Stomach (tissue), 9 donors: Measurements from ENCODE around the gene RNF112. TPM values are rescaled to one million over a fixed set of nuclear protein-coding genes. Genes with fewer than 3 reads are reported as not detected.

Experiments used
- DNase-seq, 2 donors: peaks; one replicate each; pipeline versions ENCODE4 v3.0.0 to v3.0.0-alpha.2; 2013 to 2019
- H3K27ac ChIP-seq, 5 donors: fragments of 200-600 bp in 4 of 5; sonication (generic) in 4 of 5; one replicate each; pipeline ENCODE4 v1.5.1; 2013 to 2019; ENCODE audit warnings: mild to moderate bottlenecking in 1 of 5, moderate library complexity in 1 of 5
- H3K27me3 ChIP-seq, 3 donors: fragments of 200-600 bp; sonication (generic); one replicate each; pipeline ENCODE4 v1.5.1; 2017 to 2019; ENCODE audit warnings: mixed run types in 1 of 3
- H3K36me3 ChIP-seq, 4 donors: fragments of 200-600 bp; sonication (generic); 1 replicate in 3 of 4; 2 replicates in 1 of 4; pipeline ENCODE4 v1.5.1; 2016 to 2019
- H3K4me1 ChIP-seq, 4 donors: fragments of 200-600 bp; sonication (generic); one replicate each; pipeline ENCODE4 v1.5.1; 2016 to 2019
- H3K4me3 ChIP-seq, 4 donors: fragments of 200-600 bp; sonication (generic) in 3 of 4; one replicate each; pipeline ENCODE4 v1.5.1; 2016 to 2019; ENCODE audit warnings: mild to moderate bottlenecking in 1 of 4
- H3K9me3 ChIP-seq, 4 donors: fragments of 200-600 bp; sonication (generic); one replicate each; pipeline ENCODE4 v1.5.1; 2016 to 2019
- EP300 ChIP-seq: sonication (generic); formaldehyde crosslinking; IDR thresholded peaks from one replicate; pipeline ENCODE4 v1.6.1; 2017; ENCODE audit warnings: antibody characterized with exemption
- POLR2A ChIP-seq, 4 donors: fragments of 450-650 bp; IDR thresholded peaks; one replicate each; pipeline ENCODE4 v1.6.1; 2016; ENCODE audit warnings: antibody characterized with exemption in 4 of 4, control low read depth in 2 of 4, mild to moderate bottlenecking in 1 of 4, moderate library complexity in 1 of 4
- POLR2AphosphoS5 ChIP-seq, 3 donors: sonication (generic); formaldehyde crosslinking; IDR thresholded peaks; one replicate each; pipeline ENCODE4 v1.6.1; 2016; ENCODE audit warnings: antibody characterized with exemption in 3 of 3
- WGBS, 5 donors: extraction: QIAGEN DNeasy Blood & Tissue Kit in 3 of 5; methylation state at CpG; one replicate each; pipeline versions ENCODE4 v1.1.5 to v1.1.7; 2013 to 2018; 5-methylcytosine and 5-hydroxymethylcytosine counted together
- intact Hi-C: fragments of 100-400 bp; cut with DNase I; formaldehyde crosslinking; loops from one replicate; pipeline ENCODE4 v1.15.1; 2023; ENCODE audit warnings: low total_unique reads
- polyA plus RNA-seq, 3 donors: library from polyadenylated mRNA; stranded (reverse); fragments of 200-250 nt; gene quantifications; one replicate each; pipeline ENCODE4 v1.2.3, GENCODE V29; 2013
- total RNA-seq, 5 donors: library from RNA; depleted of rRNA; stranded (reverse); fragments of >200 nt; gene quantifications; one replicate each; pipeline versions ENCODE4 v1.1.0 to v1.2.3, GENCODE V29; 2014 to 2016
- TF ChIP-seq, protein P1 (sequence below), 7 experiments: fragments of 450-650 bp in 4 of 7; fragments of 200-600 bp in 3 of 7; sonication (generic) in 3 of 7; IDR thresholded peaks; one replicate each; pipeline ENCODE4 v1.5.1; 2016 to 2019; ENCODE audit warnings: antibody characterized with exemption in 7 of 7, control low read depth in 2 of 7, mild to moderate bottlenecking in 1 of 7
- donor health status: healthy with polysubstance abuse.
- donor health status: Bipolar disorder and iron deficiency.
- donor health status: healthy.

The RNF112 gene
- total and polyA plus RNA-seq, 8 donors: 0.45 to 5.0 (median 2.1) TPM; not detected in 2

DNA sequence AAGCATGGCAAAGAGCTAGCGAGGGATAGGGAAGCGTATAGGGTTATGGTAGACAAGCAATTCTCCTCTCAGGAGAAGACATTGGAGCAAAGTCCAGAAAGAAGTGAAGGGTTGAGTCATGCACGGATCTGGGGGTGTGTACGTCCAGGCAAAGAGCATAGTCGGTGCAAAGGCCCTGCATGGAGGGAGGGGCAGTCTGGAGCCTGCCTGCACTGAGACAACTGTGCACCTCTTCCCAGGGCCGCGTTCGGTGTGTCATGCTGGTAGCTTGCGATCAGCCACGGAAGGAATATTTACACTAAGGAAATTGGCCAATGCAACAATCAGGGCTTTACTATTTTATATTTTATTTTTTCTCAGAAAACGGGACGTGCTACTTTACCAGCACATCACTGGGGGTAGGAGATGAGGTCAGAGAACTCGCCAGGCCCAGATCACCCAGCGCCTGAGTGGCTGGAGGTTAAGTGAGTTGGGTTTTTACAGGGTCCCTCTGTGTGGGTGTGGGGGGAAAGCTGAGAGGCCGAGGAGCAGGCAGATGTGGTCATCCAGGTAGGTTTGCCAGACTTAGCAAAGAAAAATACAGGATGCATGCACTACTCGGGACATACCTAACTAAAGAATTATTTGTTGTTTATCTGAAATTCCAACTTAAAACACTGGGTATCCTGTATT, 41.8 kb upstream of the RNF112 start:
- no peaks in the 10 kb centered on the region for H3K9me3 ChIP-seq
- no peaks in the 10 kb centered on the region for H3K36me3 ChIP-seq
- DNase-seq: no peak
- intact Hi-C loops: loop anchor here (5.0 to 10.0 kb wide), 2 partner anchors 78 to 396 kb away; no protein-coding TSS in a partner anchor
- no peak overlapping the region for H3K4me3 ChIP-seq
- WGBS, 5 donors: 83 to 88% (median 86%) methylated on average over 16 of the region's 16 CpGs
- peaks cover 0 to 24% (median 0%) of the 10 kb centered on the region in 4 donors for H3K4me1 ChIP-seq
- TF ChIP-seq EP300 (no peak), POLR2A (IDR thresholded peaks at IDR 0.05) (no peak), POLR2AphosphoS5 (IDR thresholded peaks at IDR 0.05) (no peak)
- TF ChIP-seq, protein P1, sequence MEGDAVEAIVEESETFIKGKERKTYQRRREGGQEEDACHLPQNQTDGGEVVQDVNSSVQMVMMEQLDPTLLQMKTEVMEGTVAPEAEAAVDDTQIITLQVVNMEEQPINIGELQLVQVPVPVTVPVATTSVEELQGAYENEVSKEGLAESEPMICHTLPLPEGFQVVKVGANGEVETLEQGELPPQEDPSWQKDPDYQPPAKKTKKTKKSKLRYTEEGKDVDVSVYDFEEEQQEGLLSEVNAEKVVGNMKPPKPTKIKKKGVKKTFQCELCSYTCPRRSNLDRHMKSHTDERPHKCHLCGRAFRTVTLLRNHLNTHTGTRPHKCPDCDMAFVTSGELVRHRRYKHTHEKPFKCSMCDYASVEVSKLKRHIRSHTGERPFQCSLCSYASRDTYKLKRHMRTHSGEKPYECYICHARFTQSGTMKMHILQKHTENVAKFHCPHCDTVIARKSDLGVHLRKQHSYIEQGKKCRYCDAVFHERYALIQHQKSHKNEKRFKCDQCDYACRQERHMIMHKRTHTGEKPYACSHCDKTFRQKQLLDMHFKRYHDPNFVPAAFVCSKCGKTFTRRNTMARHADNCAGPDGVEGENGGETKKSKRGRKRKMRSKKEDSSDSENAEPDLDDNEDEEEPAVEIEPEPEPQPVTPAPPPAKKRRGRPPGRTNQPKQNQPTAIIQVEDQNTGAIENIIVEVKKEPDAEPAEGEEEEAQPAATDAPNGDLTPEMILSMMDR (IDR thresholded peaks at IDR 0.05): no peak
- no peaks in the 10 kb centered on the region for H3K27me3 ChIP-seq
- H3K27ac ChIP-seq: no peak overlapping the region

DNA sequence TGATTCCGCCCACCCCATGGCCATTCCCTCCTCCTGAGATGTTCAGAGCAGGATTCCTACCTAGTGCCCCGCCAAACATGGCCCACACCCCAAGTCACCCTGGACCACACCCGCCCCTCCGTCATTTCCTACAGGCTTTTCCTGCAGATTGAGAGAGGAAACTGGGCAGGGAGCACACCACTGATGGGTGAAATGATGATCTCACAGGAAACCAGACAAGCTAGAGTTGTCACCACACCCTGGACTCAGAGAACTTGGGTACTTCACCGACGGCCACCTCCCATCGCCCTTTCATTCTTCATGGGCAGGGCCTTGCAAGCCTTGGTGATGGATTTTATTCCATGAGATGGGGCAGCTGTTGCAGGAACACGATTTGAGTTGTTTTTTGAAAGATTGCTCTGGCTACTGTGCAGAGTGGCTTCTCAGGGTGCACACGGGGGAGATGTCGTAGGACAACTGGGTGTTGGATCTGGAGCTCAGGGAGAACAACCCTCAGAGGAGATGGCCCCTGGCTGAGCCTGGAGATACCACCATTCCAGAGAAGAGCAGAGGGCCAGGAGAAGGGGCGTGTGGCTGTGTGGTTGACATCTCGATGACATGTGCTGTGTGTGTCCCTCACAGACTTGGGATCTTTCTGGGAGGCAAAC, 41.1 kb upstream of the RNF112 start:
- Histone ChIP-seq H3K27me3 (no peaks in the 10 kb centered on the region), H3K27ac (no peak overlapping the region), H3K4me1 (peaks cover 0 to 24% (median 0%) of the 10 kb centered on the region in 4 donors), H3K4me3 (no peak overlapping the region), H3K36me3 (no peaks in the 10 kb centered on the region), H3K9me3 (no peaks in the 10 kb centered on the region)
- intact Hi-C loops: loop anchor here (5.0 to 10.0 kb wide), 2 partner anchors 77 to 395 kb away; no protein-coding TSS in a partner anchor
- WGBS, 5 donors: 70 to 82% (median 76%) methylated on average over 12 of the region's 12 CpGs
- DNase-seq: peak in 1 of 2 donors; percentile 44
- no peak for TF ChIP-seq POLR2A (IDR thresholded peaks at IDR 0.05)
- no peak for TF ChIP-seq POLR2AphosphoS5 (IDR thresholded peaks at IDR 0.05)
- TF ChIP-seq, protein P1 (IDR thresholded peaks at IDR 0.05): no peak
- no peak for TF ChIP-seq EP300

DNA sequence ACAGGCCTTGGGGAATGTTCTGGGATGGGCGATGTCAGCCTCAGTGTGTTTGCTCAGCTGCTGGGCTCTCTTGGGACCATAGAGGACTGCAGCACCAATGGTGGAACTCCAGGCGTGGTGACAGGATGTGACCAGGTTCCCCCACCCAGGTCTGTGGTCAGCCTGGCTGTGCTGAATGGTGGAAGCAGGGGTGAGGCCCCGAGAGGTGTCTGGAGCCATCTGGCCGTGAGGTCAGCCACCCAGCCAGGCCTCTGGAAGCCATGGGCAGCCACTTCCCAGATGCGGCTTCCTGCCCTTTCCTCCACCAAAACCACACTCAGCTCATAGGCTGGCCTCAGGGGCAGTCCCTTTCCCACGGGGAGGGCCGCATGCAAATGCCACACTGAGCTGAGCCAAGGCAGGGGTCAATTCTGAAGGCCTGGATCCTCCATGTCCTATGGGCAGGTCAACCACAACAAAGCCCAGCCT, 40.5 kb upstream of the RNF112 start:
- TF ChIP-seq EP300: no peak
- no peak for TF ChIP-seq POLR2AphosphoS5 (IDR thresholded peaks at IDR 0.05)
- TF ChIP-seq, protein P1 (IDR thresholded peaks at IDR 0.05): no peak
- TF ChIP-seq POLR2A (IDR thresholded peaks at IDR 0.05): no peak
- Histone ChIP-seq H3K9me3 (no peaks in the 10 kb centered on the region), H3K36me3 (no peaks in the 10 kb centered on the region), H3K4me1 (peaks cover 0 to 25% (median 0%) of the 10 kb centered on the region in 4 donors), H3K27ac (no peak overlapping the region), H3K4me3 (no peak overlapping the region), H3K27me3 (no peaks in the 10 kb centered on the region)
- whole genome bisulfite sequencing, 5 donors: 63 to 78% (median 68%) methylated on average over 6 to 7 of the region's 7 CpGs
- DNase-seq: peak in 1 of 2 donors; percentile 27
- intact Hi-C loops: no loop called here

DNA sequence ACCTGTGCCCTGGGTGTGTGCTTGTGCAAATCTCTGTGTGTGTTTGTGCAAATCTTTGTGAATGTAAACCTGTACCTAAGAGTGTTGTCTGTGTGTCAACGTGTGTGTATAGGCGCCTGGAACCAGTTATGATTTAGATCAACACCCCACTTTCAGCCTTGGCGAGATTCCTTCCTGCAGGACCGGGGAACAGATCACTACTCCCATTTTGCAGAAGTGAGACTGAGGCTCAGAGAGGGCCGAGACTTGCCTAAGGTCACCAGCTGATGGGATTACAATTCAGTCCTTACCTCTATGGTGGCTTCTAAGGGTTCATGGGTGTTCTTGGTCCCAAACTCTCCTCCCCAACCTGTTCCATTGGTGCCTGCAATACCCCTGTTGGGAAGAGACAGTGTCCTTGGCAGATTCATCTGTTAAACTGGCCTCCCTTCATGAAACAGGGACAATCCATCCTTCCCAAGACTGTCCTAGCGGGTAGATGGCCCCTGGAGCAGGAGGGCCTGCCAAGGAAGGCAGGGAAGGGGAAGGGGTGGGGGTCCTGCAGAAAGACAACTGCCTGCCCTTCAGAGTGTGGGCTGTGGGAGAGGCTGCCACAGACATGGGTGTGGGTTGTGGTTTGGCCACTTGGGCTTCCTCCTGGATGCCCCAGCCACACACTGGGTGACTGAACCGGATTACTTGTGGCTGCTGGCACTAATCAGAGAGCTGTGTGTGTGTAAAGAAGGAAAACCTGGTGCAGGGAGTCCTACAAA, 39.6 kb upstream of the RNF112 start:
- Histone ChIP-seq H3K9me3 (no peaks in the 10 kb centered on the region), H3K4me3 (no peak overlapping the region), H3K4me1 (peaks cover 0 to 34% (median 3%) of the 10 kb centered on the region in 4 donors), H3K36me3 (no peaks in the 10 kb centered on the region), H3K27ac (no peak overlapping the region), H3K27me3 (no peaks in the 10 kb centered on the region)
- intact Hi-C loops: no loop called here
- peak in 1 of 2 donors; percentile 1 for DNase-seq
- TF ChIP-seq POLR2A (IDR thresholded peaks at IDR 0.05) (no peak), POLR2AphosphoS5 (IDR thresholded peaks at IDR 0.05) (no peak), EP300 (no peak)
- TF ChIP-seq, protein P1 (IDR thresholded peaks at IDR 0.05): no peak
- WGBS, 5 donors: 77 to 96% (median 83%) methylated on average over 5 to 7 of the region's 7 CpGs
